ENCODE measurements around the gene ZMYND11. TPM values are rescaled to one million over a fixed set of nuclear protein-coding genes. Genes with fewer than 3 reads are reported as not detected.
"Not testable (repeated sequence)": the region's sequence is repeated elsewhere in the genome, so short reads cannot be mapped to it uniquely, and the experiment has no call there.

Gene ZMYND11
- total and polyA plus RNA-seq, 2 experiments from 2014 or later = 31.5 to 70.2 TPM

DNA sequence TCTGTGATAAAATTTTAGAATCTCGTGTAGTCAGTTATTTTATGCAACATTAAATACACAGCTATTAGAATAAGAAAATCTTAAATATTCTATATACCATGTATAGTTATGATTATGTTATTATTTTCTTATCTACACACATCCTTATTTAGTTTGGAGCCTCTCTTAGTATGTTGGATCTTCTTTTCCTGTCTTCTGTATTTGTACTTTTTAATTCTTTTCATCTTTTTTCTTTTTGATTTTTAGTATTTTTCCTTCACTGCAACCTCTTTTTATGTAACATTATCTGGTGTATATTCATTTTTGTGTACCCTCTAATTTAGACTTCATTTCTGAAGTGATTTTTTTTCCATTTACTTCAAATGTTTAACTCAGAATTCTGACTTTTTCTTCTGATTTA lies 48.9 kb downstream of the ZMYND11 start:
- no peak overlapping the region for H3K4me3 ChIP-seq
- no peaks in the 10 kb centered on the region for H3K36me3 ChIP-seq (replicated peaks; ENCODE audit: insufficient read depth, low read depth)
- H3K79me2 ChIP-seq = peaks cover 25% of the 10 kb centered on the region
- H3K9me3 ChIP-seq (ENCODE audit: low read depth) = peaks cover 4% of the 10 kb centered on the region
- no peak for DNase-seq (ENCODE audit: low spot score)
- no peaks in the 10 kb centered on the region for H3K4me1 ChIP-seq (ENCODE audit: insufficient read depth)
- no peak overlapping the region for H3K27ac ChIP-seq
- WGBS (ENCODE audit: low lambda C conversion rate, missing lambda C conversion rate) = 86% methylated on average over 1 of the region's 1 CpG
- H4K20me1 ChIP-seq (ENCODE audit: insufficient read depth, poor library complexity, severe bottlenecking) = no peaks in the 10 kb centered on the region
- no peak overlapping the region for H2AFZ ChIP-seq
- H3K27me3 ChIP-seq = no peaks in the 10 kb centered on the region
- TF ChIP-seq EZH2 (IDR thresholded peaks at IDR 0.05; ENCODE audit: borderline replicate concordance) = no peak
- TF ChIP-seq, protein P1, sequence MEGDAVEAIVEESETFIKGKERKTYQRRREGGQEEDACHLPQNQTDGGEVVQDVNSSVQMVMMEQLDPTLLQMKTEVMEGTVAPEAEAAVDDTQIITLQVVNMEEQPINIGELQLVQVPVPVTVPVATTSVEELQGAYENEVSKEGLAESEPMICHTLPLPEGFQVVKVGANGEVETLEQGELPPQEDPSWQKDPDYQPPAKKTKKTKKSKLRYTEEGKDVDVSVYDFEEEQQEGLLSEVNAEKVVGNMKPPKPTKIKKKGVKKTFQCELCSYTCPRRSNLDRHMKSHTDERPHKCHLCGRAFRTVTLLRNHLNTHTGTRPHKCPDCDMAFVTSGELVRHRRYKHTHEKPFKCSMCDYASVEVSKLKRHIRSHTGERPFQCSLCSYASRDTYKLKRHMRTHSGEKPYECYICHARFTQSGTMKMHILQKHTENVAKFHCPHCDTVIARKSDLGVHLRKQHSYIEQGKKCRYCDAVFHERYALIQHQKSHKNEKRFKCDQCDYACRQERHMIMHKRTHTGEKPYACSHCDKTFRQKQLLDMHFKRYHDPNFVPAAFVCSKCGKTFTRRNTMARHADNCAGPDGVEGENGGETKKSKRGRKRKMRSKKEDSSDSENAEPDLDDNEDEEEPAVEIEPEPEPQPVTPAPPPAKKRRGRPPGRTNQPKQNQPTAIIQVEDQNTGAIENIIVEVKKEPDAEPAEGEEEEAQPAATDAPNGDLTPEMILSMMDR (IDR thresholded peaks at IDR 0.05; ENCODE audit: poor library complexity) = no peak
- no peak for TF ChIP-seq EZH2phosphoT487 (IDR thresholded peaks at IDR 0.05; ENCODE audit: low read depth, severe bottlenecking, unreplicated experiment)
- H3K9me2 ChIP-seq (replicated peaks; ENCODE audit: insufficient read depth) = no peaks in the 10 kb centered on the region
- H3K4me2 ChIP-seq = no peak overlapping the region

DNA sequence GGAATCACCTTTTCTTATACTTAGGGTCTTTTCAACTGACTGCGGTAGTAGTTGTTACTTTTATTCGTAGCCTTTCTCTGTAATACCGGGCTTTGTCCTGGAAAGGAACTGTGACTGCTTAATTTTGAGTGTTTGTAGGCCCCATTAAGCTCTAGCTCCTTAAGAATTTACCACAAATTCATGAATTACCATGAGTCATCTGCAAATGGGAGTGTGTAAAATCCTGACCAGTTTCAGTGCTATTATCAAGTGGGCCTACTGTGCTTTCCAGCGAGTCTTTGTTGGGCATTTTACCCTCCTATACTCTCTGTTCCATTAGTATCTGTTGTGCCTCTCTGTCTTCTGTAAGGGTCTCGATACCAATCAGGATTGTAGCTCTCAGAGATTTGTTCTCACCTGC lies 49.7 kb downstream of the ZMYND11 start:
- Histone ChIP-seq H3K4me2 (no peak overlapping the region), H3K36me3 (replicated peaks; ENCODE audit: insufficient read depth, low read depth) (no peaks in the 10 kb centered on the region), H3K4me3 (no peak overlapping the region), H3K27ac (no peak overlapping the region), H2AFZ (no peak overlapping the region), H3K9me3 (ENCODE audit: low read depth) (peaks cover 4% of the 10 kb centered on the region), H3K4me1 (ENCODE audit: insufficient read depth) (no peaks in the 10 kb centered on the region), H3K27me3 (no peaks in the 10 kb centered on the region), H4K20me1 (ENCODE audit: insufficient read depth, poor library complexity, severe bottlenecking) (no peaks in the 10 kb centered on the region), H3K9me2 (replicated peaks; ENCODE audit: insufficient read depth) (no peaks in the 10 kb centered on the region), H3K79me2 (peaks cover 21% of the 10 kb centered on the region)
- TF ChIP-seq EZH2 (IDR thresholded peaks at IDR 0.05; ENCODE audit: borderline replicate concordance) (no peak), EZH2phosphoT487 (IDR thresholded peaks at IDR 0.05; ENCODE audit: low read depth, severe bottlenecking, unreplicated experiment) (no peak)
- TF ChIP-seq, protein P1 (IDR thresholded peaks at IDR 0.05; ENCODE audit: poor library complexity) = no peak
- WGBS (ENCODE audit: low lambda C conversion rate, missing lambda C conversion rate) = 98% methylated on average over 5 of the region's 5 CpGs
- no peak for DNase-seq (ENCODE audit: low spot score)

DNA sequence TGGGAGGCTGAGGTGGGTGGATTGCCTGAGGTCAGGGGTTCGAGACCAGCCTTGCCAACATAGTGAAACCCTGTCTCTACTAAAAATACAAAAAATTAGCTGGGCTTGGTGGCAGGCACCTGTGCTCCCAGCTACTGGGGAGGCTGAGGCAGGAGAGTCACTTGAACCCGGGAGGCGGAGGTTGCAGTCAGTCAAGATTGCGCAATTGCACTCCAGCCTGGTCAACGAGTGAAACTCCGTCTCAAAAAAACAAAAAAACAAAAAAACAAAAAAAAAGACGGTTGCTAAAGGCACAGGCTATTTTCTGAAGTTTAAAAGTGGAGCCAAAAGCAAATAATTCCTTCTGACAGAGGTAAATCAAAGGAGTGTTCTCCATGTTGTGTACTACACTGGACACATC lies 50.3 kb downstream of the ZMYND11 start:
- not testable (repeated sequence) for H3K4me3 ChIP-seq; H2AFZ ChIP-seq; H3K27ac ChIP-seq; H3K27me3 ChIP-seq; H4K20me1 ChIP-seq (ENCODE audit: insufficient read depth, poor library complexity, severe bottlenecking); H3K4me1 ChIP-seq (ENCODE audit: insufficient read depth); DNase-seq (ENCODE audit: low spot score); H3K9me3 ChIP-seq (ENCODE audit: low read depth); H3K4me2 ChIP-seq; H3K9me2 ChIP-seq (replicated peaks; ENCODE audit: insufficient read depth); H3K36me3 ChIP-seq (replicated peaks; ENCODE audit: insufficient read depth, low read depth)
- peaks cover 20% of the 10 kb centered on the region for H3K79me2 ChIP-seq
- WGBS (ENCODE audit: low lambda C conversion rate, missing lambda C conversion rate) = 95% methylated on average over 7 of the region's 7 CpGs

DNA sequence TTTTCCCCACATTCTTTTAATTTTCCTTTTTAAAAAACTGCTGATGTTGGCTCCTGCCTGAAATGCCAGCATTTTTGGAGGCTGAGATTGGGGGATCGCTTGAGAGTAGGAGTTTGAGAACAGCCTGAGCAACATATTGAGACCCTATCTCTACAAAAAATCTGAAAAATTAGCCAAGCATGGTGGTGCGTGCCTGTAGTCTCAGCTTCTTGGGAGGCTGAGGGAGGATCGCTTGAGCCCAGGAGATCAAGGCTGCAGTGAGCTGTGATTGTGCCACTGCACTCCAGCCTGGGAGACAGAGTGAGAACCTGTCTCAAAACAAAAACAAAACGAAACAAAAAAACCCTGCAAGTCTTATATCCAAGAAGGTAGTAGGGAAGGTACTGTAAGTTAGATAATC lies 51.7 kb downstream of the ZMYND11 start:
- Histone ChIP-seq H4K20me1 (ENCODE audit: insufficient read depth, poor library complexity, severe bottlenecking) (no peaks in the 10 kb centered on the region), H3K36me3 (replicated peaks; ENCODE audit: insufficient read depth, low read depth) (no peaks in the 10 kb centered on the region), H3K4me3 (no peak overlapping the region), H3K9me3 (ENCODE audit: low read depth) (peaks cover 4% of the 10 kb centered on the region), H2AFZ (no peak overlapping the region), H3K27ac (no peak overlapping the region), H3K4me1 (ENCODE audit: insufficient read depth) (no peaks in the 10 kb centered on the region), H3K27me3 (no peaks in the 10 kb centered on the region), H3K9me2 (replicated peaks; ENCODE audit: insufficient read depth) (no peaks in the 10 kb centered on the region), H3K4me2 (no peak overlapping the region), H3K79me2 (peaks cover 20% of the 10 kb centered on the region)
- no peak for DNase-seq (ENCODE audit: low spot score)
- 100% methylated on average over 4 of the region's 4 CpGs for WGBS (ENCODE audit: low lambda C conversion rate, missing lambda C conversion rate)
- TF ChIP-seq EZH2 (IDR thresholded peaks at IDR 0.05; ENCODE audit: borderline replicate concordance) = no peak
- TF ChIP-seq, protein P1 (IDR thresholded peaks at IDR 0.05; ENCODE audit: poor library complexity) = no peak
- TF ChIP-seq EZH2phosphoT487 (IDR thresholded peaks at IDR 0.05; ENCODE audit: low read depth, severe bottlenecking, unreplicated experiment) = no peak

Measured in hepatocyte (in vitro differentiated cells).